HepG2 (cell line): Measurements from ENCODE around the gene NFATC2. TPM values are rescaled to one million over a fixed set of nuclear protein-coding genes. Genes with fewer than 3 reads are reported as not detected.

Source experiments
- ATAC-seq: fragments of 200-7000 bp; cut with Tn5 transposase; 3 replicates; pipeline ENCODE4 v1.9.1; 2020; ENCODE audit warnings: mild to moderate bottlenecking, moderate library complexity
- BruUV-seq: library from RNA; stranded (reverse); fragments of 400-500 nt; replicated peaks from 2 replicates; lab custom pipeline; 2021; lab: Mats Ljungman, UMichigan
- CTCF ChIA-PET: fragments of 300-600 bp; formaldehyde crosslinking; extraction: SDS; loops from one replicate; lab custom pipeline; 2021; ENCODE audit warnings: low total read pairs, inconsistent platforms, low intra/inter-chr PET ratio; lab: Yijun Ruan, JAX
- POLR2A ChIA-PET: fragments of 350-600 bp; sonication (Branson Sonifier 250); formaldehyde crosslinking; loops from one replicate; lab custom pipeline; 2020; ENCODE audit warnings: antibody characterized with exemption, inconsistent platforms; lab: Yijun Ruan, JAX
- DNase-seq: peaks from one replicate; pipeline ENCODE4 v3.0.0-alpha.2; 2015; ENCODE audit warnings: low spot score
- FAIRE-seq: peaks from 3 replicates; lab custom pipeline; 2011; peaks lifted over from hg19 to GRCh38; lab: Jason Lieb, UNC
- H2AFZ ChIP-seq: one replicate; pipeline ENCODE4 v1.6.1; 2011; ENCODE audit warnings: low read length, inconsistent platforms
- H3K27ac ChIP-seq: fragments of 300-600 bp; 3 replicates; pipeline ENCODE4 v1.8.0; 2011; ENCODE audit warnings: mixed run types, mild to moderate bottlenecking, mixed read lengths, low read length, inconsistent platforms; ENCODE audit not compliant: insufficient read depth; ENCODE audit errors: extremely low read length
- H3K27me3 ChIP-seq, 2 experiments: fragments of 200-600 bp in 1 of 2; 2 replicates in 1 of 2; 3 replicates in 1 of 2; pipeline versions ENCODE4 v1.6.0 to v1.8.0; 2011; ENCODE audit warnings: low read length in 2 of 2, mild to moderate bottlenecking in 2 of 2, moderate library complexity in 2 of 2, inconsistent platforms in 1 of 2; ENCODE audit not compliant: insufficient read depth in 2 of 2, control insufficient read depth in 1 of 2
- H3K36me3 ChIP-seq, 2 experiments: fragments of 200-600 bp in 1 of 2; replicated peaks in 1 of 2; 2 replicates in 1 of 2; 3 replicates in 1 of 2; pipeline versions ENCODE4 v1.5.1 to v1.8.0; 2011; ENCODE audit warnings: low read length in 2 of 2, inconsistent platforms in 1 of 2; ENCODE audit not compliant: insufficient read depth in 2 of 2, control insufficient read depth in 1 of 2
- H3K4me1 ChIP-seq: 2 replicates; pipeline ENCODE4 v1.5.1; 2012; ENCODE audit warnings: low read length, inconsistent platforms; ENCODE audit not compliant: insufficient read depth
- H3K4me2 ChIP-seq: 2 replicates; pipeline ENCODE4 v1.6.0; 2011; ENCODE audit warnings: low read depth, low read length, inconsistent platforms
- H3K4me3 ChIP-seq, 3 experiments: fragments of 200-600 bp in 1 of 3; sonication (generic), shearing (Covaris generic) in 1 of 3; replicated peaks in 1 of 3; 2 replicates each; pipeline ENCODE4 v1.5.1; 2011 to 2016; ENCODE audit warnings: low read length in 3 of 3, inconsistent platforms in 2 of 3, low read depth in 2 of 3, mild to moderate bottlenecking in 2 of 3, control low read depth in 1 of 3, mixed read lengths in 1 of 3; ENCODE audit not compliant: insufficient read depth in 1 of 3
- H3K79me2 ChIP-seq: one replicate; pipeline ENCODE4 v1.6.1; 2011; ENCODE audit warnings: low read length, inconsistent platforms; ENCODE audit not compliant: insufficient read depth
- H3K9ac ChIP-seq: 2 replicates; pipeline ENCODE4 v1.6.0; 2011; ENCODE audit warnings: mild to moderate bottlenecking, low read depth, low read length, inconsistent platforms; ENCODE audit not compliant: insufficient read depth
- H3K9me3 ChIP-seq: 2 replicates; pipeline ENCODE4 v1.5.1; 2012; ENCODE audit warnings: mild to moderate bottlenecking, low read length
- H4K20me1 ChIP-seq: 2 replicates; pipeline ENCODE4 v1.6.0; 2011; ENCODE audit warnings: inconsistent platforms, mild to moderate bottlenecking, low read length, moderate library complexity; ENCODE audit not compliant: insufficient read depth
- CCDC6 ChIP-seq: sonication (generic); formaldehyde crosslinking; IDR thresholded peaks from 2 replicates; pipeline ENCODE4 v1.8.1; 2022; ENCODE audit warnings: mild to moderate bottlenecking, missing genetic modification reagents, moderate library complexity
- KLF13 ChIP-seq: sonication (generic); formaldehyde crosslinking; IDR thresholded peaks from 2 replicates; pipeline ENCODE4 v1.4.0; 2020; ENCODE audit warnings: mild to moderate bottlenecking, missing genetic modification reagents
- MED1 ChIP-seq: sonication (generic); formaldehyde crosslinking; IDR thresholded peaks from 2 replicates; pipeline ENCODE4 v1.4.0; 2020; ENCODE audit warnings: missing genetic modification reagents
- MTERF4 ChIP-seq: sonication (generic); formaldehyde crosslinking; IDR thresholded peaks from 2 replicates; pipeline ENCODE4 v1.8.0; 2023; ENCODE audit warnings: mild to moderate bottlenecking, missing genetic modification reagents
- MYC ChIP-seq: sonication (generic); formaldehyde crosslinking; IDR thresholded peaks from 2 replicates; pipeline ENCODE4 v1.9.0; 2021; ENCODE audit warnings: missing genetic modification reagents, borderline replicate concordance
- SALL1 ChIP-seq: sonication (generic); formaldehyde crosslinking; IDR thresholded peaks from 2 replicates; pipeline ENCODE4 v1.8.0; 2022; ENCODE audit warnings: mild to moderate bottlenecking, missing genetic modification reagents
- TARDBP ChIP-seq: sonication (generic); formaldehyde crosslinking; IDR thresholded peaks from 2 replicates; pipeline ENCODE4 v1.8.0; 2022; ENCODE audit warnings: mild to moderate bottlenecking, missing genetic modification reagents
- TFDP2 ChIP-seq: sonication (generic); formaldehyde crosslinking; IDR thresholded peaks from 2 replicates; pipeline ENCODE4 v1.4.0; 2020; ENCODE audit warnings: missing genetic modification reagents
- ZBTB2 ChIP-seq: sonication (generic); formaldehyde crosslinking; IDR thresholded peaks from 2 replicates; pipeline ENCODE4 v1.8.0; 2022; ENCODE audit warnings: low read depth, missing genetic modification reagents
- ZC3H13 ChIP-seq: sonication (generic); formaldehyde crosslinking; IDR thresholded peaks from 2 replicates; pipeline ENCODE4 v1.8.1; 2023; ENCODE audit warnings: mild to moderate bottlenecking, missing genetic modification reagents, moderate library complexity
- ZFP62 ChIP-seq: sonication (generic); formaldehyde crosslinking; IDR thresholded peaks from 2 replicates; pipeline ENCODE4 v1.4.0; 2020; ENCODE audit warnings: missing genetic modification reagents
- ZNF574 ChIP-seq: sonication (generic); formaldehyde crosslinking; IDR thresholded peaks from 2 replicates; pipeline ENCODE4 v1.4.0; 2020; ENCODE audit warnings: missing genetic modification reagents
- ZNF652 ChIP-seq: IDR thresholded peaks from 2 replicates; pipeline ENCODE4 v1.6.1; 2016; ENCODE audit warnings: low read depth, borderline replicate concordance
- ZNF674 ChIP-seq: sonication (generic); formaldehyde crosslinking; IDR thresholded peaks from 2 replicates; pipeline ENCODE4 v1.5.0; 2020; ENCODE audit warnings: low read depth, mild to moderate bottlenecking, missing genetic modification reagents
- ZNF710 ChIP-seq: sonication (generic); formaldehyde crosslinking; IDR thresholded peaks from 2 replicates; pipeline ENCODE4 v1.5.0; 2020; ENCODE audit warnings: mild to moderate bottlenecking, missing genetic modification reagents, borderline replicate concordance
- ZNF737 ChIP-seq: sonication (generic); formaldehyde crosslinking; IDR thresholded peaks from 2 replicates; pipeline ENCODE4 v1.5.0; 2020; ENCODE audit warnings: missing genetic modification reagents, mild to moderate bottlenecking, borderline replicate concordance
- WGBS: methylation state at CpG from one replicate; pipeline ENCODE4 v1.1.6; 2017; ENCODE audit warnings: low lambda C conversion rate; 5-methylcytosine and 5-hydroxymethylcytosine counted together
- in situ Hi-C: cut with HindIII; loops from 2 replicates; pipeline ENCODE4 v1.10.0; 2017; ENCODE audit warnings: low pct_unique_long_range_greater_than_20kb; ENCODE audit not compliant: extremely low pct_ligation_motif_present
- intact Hi-C: fragments of 100-400 bp; cut with micrococcal nuclease; formaldehyde crosslinking; loops from one replicate; pipeline ENCODE4 v1.10.0; 2022; ENCODE audit not compliant: unreplicated experiment
- polyA plus RNA-seq, 8 experiments: library from polyadenylated mRNA; depleted of rRNA in 3 of 8; stranded (reverse) in 7 of 8; unstranded in 1 of 8; fragments of >200 nt; fragmentation: Illumina TruSeq in 4 of 8; extraction: Trizol in 4 of 8; gene quantifications; 2 replicates each; pipeline versions ENCODE4 v1.2.1 to v1.2.3, GENCODE V29; 2011 to 2016; ENCODE audit warnings: low read depth in 4 of 8, missing spikeins in 1 of 8, mixed read lengths in 1 of 8; ENCODE audit not compliant: insufficient read depth in 1 of 8
- total RNA-seq, 5 experiments: library from RNA; depleted of rRNA; stranded (reverse); fragments of >200 nt; fragmentation: Illumina TruSeq; extraction: Trizol; gene quantifications; 2 replicates each; pipeline ENCODE4 v1.2.3, GENCODE V29; 2016; ENCODE audit warnings: low read depth in 1 of 5

NFATC2 gene
- total and polyA plus RNA-seq, 2 of the 13 experiments (the other 11 are each of a cell fraction or from before 2014, with no cell fraction given), result 1.9 to 3.3 TPM

GRCh38 chr20:51508780-51509179 lies 33.7 kb downstream of the NFATC2 start:
- WGBS, result 13% methylated on average over 7 of the region's 7 CpGs
- peak; percentile 91 for FAIRE-seq
- TF ChIP-seq SALL1 (CRISPR knock-in tag), result peak; percentile 77
- TF ChIP-seq TARDBP (CRISPR knock-in tag), result 0 out of 2 replicates have a peak, but pooled peaks have one; percentile 35
- peak; percentile 87 for TF ChIP-seq MYC (CRISPR knock-in tag)
- no peak; the same call in 1 of the 2 replicates for TF ChIP-seq MED1 (CRISPR knock-in tag)
- TF ChIP-seq ZNF674 (CRISPR knock-in tag), result no peak
- no peak for TF ChIP-seq ZC3H13 (CRISPR knock-in tag)
- 0 out of 2 replicates have a peak, but pooled peaks have one; percentile 29 for TF ChIP-seq CCDC6
- TF ChIP-seq ZNF652 (CRISPR knock-in tag), result no peak
- TF ChIP-seq ZFP62 (CRISPR knock-in tag), result no peak
- no peak for TF ChIP-seq ZBTB2
- TF ChIP-seq TFDP2 (CRISPR knock-in tag), result 0 out of 2 replicates have a peak, but pooled peaks have one; percentile 72
- TF ChIP-seq ZNF574 (CRISPR knock-in tag), result peak; percentile 54; the same call in 1 of the 2 replicates
- no peak for TF ChIP-seq ZNF710 (CRISPR knock-in tag)
- no peak for TF ChIP-seq ZNF737
- TF ChIP-seq KLF13, result no peak
- TF ChIP-seq MTERF4 (CRISPR knock-in tag), result 0 out of 2 replicates have a peak, but pooled peaks have one; percentile 38

More at GRCh38 chr20:51508780-51509179, 33.7 kb downstream of the NFATC2 start:
- ChIA-PET CTCF (interaction anchor here (1.2 kb wide), 1 partner anchor 86 kb away, joined by 4 read pairs; no protein-coding TSS in a partner anchor), POLR2A (interaction anchor here (1.3 kb wide), 1 partner anchor 33 kb away, joined by 4 read pairs; no protein-coding TSS in a partner anchor)
- Histone ChIP-seq H3K79me2 (no peaks in the 10 kb centered on the region), H3K9me3 (no peaks in the 10 kb centered on the region), H4K20me1 (no peaks in the 10 kb centered on the region; the same call in 1 of the 2 replicates), H3K9ac (no peak overlapping the region), H3K27ac (no peak overlapping the region), H3K4me3 (no peak overlapping the region), H3K4me2 (peak overlapping the region; percentile 51; the same call in 1 of the 2 replicates), H3K4me1 (peaks cover 36% of the 10 kb centered on the region), H3K36me3 (peaks cover 3 to 6% of the 10 kb centered on the region in 2 experiments; a peak in 4 of 5 replicates), H3K27me3 (no peaks in the 10 kb centered on the region), H2AFZ (no peak overlapping the region)
- BruUV-seq, result no TSS peak
- DNase-seq (peak; percentile 82), ATAC-seq (peak; percentile 98)
- intact Hi-C loops (loop anchor here (2.0 to 10.0 kb wide), 2 partner anchors 34 to 84 kb away; partner anchors contain the start of gene NFATC2), in situ Hi-C loops (no loop called here)
